Epithelial cell of esophagus (primary cell): Measurements from ENCODE around the gene KIF16B.
A peak's percentile ranks its signal among the peaks of the same experiment; 100 is the strongest.

Experiments
- DNase-seq: peaks from one replicate; pipeline ENCODE4 v3.0.0; 2010; ENCODE audit warnings: low read depth
- H3K4me3 ChIP-seq: 2 replicates; pipeline ENCODE4 v1.5.1; 2011; ENCODE audit warnings: mild to moderate bottlenecking, low read length, control low read depth
- TF ChIP-seq, protein P1 (sequence below): IDR thresholded peaks from 2 replicates; pipeline ENCODE4 v1.5.1; 2011; ENCODE audit warnings: low read depth, mild to moderate bottlenecking, low read length, control low read depth, inconsistent platforms; ENCODE audit not compliant: insufficient read depth; ENCODE audit errors: missing control alignments

KIF16B gene

DNA sequence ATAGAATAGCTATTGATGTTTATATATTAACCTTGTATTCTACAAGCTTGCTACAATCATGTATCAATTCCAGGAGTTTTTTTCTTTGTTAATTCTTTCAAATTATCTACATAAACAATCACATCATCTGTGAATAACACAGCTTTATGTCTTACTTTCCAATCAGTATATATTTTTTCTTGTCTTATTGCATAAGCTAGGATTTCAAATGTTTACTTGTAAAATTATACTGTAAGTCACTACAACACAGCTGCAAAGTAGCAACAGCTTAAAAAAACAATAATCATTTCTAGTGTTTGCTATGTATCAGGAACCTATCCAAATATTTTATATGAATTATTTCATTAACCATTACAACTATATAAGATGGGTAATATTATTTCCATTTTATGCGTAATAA is 270.4 kb downstream of the KIF16B start:
- H3K4me3 ChIP-seq, result no peak overlapping the region
- TF ChIP-seq, protein P1, sequence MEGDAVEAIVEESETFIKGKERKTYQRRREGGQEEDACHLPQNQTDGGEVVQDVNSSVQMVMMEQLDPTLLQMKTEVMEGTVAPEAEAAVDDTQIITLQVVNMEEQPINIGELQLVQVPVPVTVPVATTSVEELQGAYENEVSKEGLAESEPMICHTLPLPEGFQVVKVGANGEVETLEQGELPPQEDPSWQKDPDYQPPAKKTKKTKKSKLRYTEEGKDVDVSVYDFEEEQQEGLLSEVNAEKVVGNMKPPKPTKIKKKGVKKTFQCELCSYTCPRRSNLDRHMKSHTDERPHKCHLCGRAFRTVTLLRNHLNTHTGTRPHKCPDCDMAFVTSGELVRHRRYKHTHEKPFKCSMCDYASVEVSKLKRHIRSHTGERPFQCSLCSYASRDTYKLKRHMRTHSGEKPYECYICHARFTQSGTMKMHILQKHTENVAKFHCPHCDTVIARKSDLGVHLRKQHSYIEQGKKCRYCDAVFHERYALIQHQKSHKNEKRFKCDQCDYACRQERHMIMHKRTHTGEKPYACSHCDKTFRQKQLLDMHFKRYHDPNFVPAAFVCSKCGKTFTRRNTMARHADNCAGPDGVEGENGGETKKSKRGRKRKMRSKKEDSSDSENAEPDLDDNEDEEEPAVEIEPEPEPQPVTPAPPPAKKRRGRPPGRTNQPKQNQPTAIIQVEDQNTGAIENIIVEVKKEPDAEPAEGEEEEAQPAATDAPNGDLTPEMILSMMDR, result no peak
- DNase-seq, result no peak

DNA sequence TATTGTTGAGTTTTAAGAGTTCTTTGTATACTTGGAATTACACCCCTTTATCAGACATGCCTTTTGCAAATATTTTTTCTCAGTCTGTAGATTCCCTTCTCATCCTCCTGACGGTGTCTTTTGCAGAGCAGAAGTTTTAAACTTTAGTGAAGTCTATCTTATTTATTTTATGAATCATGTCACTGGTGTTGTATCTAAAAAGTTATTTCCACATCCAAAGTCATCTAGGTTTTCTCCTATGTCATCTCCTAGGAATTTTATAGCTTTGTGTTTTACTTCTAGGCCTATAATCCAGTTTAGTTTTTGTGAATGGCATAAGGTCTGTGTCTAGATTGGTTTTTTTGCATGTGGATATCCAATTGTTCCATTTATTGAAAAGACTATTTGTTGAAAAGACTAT is 271.3 kb downstream of the KIF16B start:
- no peak overlapping the region for H3K4me3 ChIP-seq
- TF ChIP-seq, protein P1, result no peak
- no peak for DNase-seq

DNA sequence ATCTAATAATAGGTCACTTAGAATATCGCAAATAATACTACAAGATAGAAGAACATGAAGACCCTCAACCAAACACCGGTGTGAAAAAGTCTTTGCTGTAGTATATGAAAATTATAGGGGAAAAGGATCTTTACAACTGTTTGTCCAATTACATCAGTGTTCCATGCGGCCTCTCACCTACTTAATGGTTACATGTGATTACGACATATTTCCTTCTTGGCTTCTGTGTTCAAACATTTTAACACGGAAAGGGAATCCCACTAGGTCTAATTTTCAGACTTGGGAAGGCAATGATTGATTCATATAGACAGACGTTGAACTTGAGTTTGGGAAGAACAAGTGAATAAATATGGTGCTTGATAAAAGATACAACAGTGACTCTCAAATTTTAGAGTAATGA is 273.4 kb downstream of the KIF16B start:
- peak; percentile 15 for DNase-seq
- TF ChIP-seq, protein P1, result no peak

DNA sequence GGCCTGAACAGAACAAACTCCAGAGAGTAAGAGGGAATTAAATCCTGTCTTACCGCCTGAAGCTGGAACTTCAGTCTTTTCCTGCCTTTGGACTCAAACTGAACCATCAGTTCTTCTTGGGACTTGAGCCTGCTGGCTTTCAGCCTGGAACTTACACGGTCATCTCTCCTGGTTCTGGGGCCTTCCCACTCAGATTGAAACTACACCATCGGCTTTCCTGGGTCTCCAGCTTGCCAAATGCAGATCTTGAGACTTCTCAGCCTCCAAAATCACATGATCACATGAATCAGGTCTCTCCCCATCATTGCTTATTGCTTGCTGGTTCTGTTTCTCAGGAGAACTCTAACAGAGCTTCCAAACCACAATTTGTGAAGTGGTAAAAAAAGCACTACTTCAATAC is 276.3 kb downstream of the KIF16B start:
- TF ChIP-seq, protein P1, result no peak
- no peak for DNase-seq

More for the DNA sequence above, 273.4 kb downstream of the KIF16B start:
- H3K4me3 ChIP-seq, result no peak overlapping the region

DNA sequence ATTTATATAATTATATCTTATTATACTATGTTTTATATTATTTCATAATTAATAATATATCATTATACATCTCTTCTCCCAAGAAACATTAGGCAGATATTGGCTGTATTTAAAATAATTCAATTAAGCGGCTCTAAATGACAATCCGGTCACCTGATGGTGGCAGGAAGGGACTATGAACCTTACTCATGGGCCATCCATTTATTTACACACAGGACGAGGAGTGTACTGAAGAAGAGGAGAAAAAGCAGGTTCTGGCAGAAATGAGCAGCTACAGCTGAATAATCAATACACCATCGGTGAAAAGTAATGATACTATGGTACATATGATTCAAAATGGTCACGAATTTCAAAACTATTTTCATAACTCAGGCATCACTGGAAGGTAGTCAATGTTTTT is 277.7 kb downstream of the KIF16B start:
- TF ChIP-seq, protein P1, result no peak
- DNase-seq, result no peak
- no peak overlapping the region for H3K4me3 ChIP-seq

More for the DNA sequence above, 276.3 kb downstream of the KIF16B start:
- no peak overlapping the region for H3K4me3 ChIP-seq

DNA sequence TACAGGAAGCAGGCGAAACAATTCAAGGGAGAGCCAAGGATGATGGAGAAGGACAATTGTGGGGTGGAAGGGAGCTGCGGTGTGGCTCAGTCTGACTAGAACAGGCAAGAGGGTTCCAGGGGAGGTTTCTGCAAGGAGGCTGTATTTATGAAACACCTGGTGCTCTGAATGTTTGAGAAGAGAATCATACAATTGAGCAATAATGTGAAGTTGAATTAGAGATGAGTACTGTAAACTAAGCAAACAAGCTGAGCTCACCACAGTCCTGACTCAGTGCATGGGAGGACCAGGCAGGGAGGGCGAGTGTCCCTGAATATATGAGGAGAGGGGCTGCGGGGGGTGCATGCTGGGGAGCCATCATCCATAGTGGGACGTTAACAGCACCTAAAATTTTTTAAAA is 279.7 kb downstream of the KIF16B start:
- H3K4me3 ChIP-seq, result no peak overlapping the region
- peak; percentile 92 for DNase-seq
- TF ChIP-seq, protein P1, result no peak

DNA sequence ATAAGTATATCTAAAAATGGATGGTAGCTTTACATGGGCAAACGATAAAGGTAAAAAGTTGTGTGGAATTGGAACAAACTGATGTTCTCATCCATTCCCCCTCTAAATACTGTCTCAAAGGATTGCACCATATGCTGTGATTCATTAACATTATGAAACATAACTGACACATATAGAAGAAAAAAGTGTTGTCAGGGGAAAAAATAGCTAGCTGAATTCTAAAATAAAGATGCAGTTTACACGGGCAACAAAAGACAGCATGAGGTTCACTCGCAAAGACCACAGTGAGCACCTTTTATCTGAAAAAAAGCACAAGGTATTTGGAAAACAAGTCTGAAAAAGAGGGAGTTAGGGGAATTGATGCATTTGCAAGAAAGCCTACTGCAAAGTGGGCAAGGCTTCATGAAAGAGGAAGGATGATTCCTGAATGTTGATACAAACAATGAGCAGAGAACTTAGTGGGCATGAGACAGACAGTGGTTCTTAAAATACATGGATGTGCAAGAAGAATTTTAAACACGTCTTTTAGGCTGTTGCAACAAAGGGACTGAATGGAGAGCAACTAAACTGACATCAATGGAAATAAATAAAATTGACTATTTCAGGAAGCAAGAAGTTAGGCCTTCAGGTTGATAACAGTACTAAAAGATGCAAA is 280.9 kb downstream of the KIF16B start:
- TF ChIP-seq, protein P1, result no peak
- DNase-seq, result peak; percentile 75
- H3K4me3 ChIP-seq, result no peak overlapping the region
